GM19023 (cell line): Measurements from ENCODE around the gene CLEC3B.
"Not testable (repeated sequence)": the region's sequence is repeated elsewhere in the genome, so short reads cannot be mapped to it uniquely, and the experiment has no call there.

Source experiments
- ATAC-seq: cut with Tn5 transposase; IDR thresholded peaks from one replicate; pipeline ENCODE4 v1.9.1; 2021; ENCODE audit warnings: mild to moderate bottlenecking, moderate library complexity; ENCODE audit not compliant: unreplicated experiment

CLEC3B gene

GRCh38 chr3:45064512-45065372 lies 38.6 kb downstream of the CLEC3B start:
- ATAC-seq = no peak

- ATAC-seq = no peak
Measured at GRCh38 chr3:45065373-45065720, 39.2 kb downstream of the CLEC3B start.

- no peak for ATAC-seq
Measured at GRCh38 chr3:45066109-45066801, 40.2 kb downstream of the CLEC3B start.

- ATAC-seq = no peak
Measured at GRCh38 chr3:45067486-45067885, 41.4 kb downstream of the CLEC3B start.

- no peak for ATAC-seq
Measured at GRCh38 chr3:45067941-45068340, 41.8 kb downstream of the CLEC3B start.

- no peak for ATAC-seq
Measured at GRCh38 chr3:45071075-45071474, 45.0 kb downstream of the CLEC3B start.

GRCh38 chr3:45075821-45076625 lies 49.9 kb downstream of the CLEC3B start:
- no peak for ATAC-seq

GRCh38 chr3:45078256-45078655 lies 52.2 kb downstream of the CLEC3B start:
- not testable (repeated sequence) for ATAC-seq

GRCh38 chr3:45078910-45079522 lies 52.9 kb downstream of the CLEC3B start:
- no peak for ATAC-seq

- no peak for ATAC-seq
Measured at GRCh38 chr3:45079715-45080114, 53.6 kb downstream of the CLEC3B start.

- no peak for ATAC-seq
Measured at GRCh38 chr3:45080824-45081223, 54.7 kb downstream of the CLEC3B start.

- no peak for ATAC-seq
Measured at GRCh38 chr3:45081506-45082141, 55.5 kb downstream of the CLEC3B start.

GRCh38 chr3:45082142-45082538 lies 56.0 kb downstream of the CLEC3B start:
- ATAC-seq = no peak

GRCh38 chr3:45083023-45083422 lies 56.9 kb downstream of the CLEC3B start:
- ATAC-seq = no peak

- no peak for ATAC-seq
Measured at GRCh38 chr3:45084361-45084760, 58.3 kb downstream of the CLEC3B start.

GRCh38 chr3:45084820-45085816 lies 59.0 kb downstream of the CLEC3B start:
- no peak for ATAC-seq
